ENCODE data around the gene THAP7. TPM values are rescaled to one million over a fixed set of nuclear protein-coding genes. Genes with fewer than 3 reads are reported as not detected.

THAP7 gene
- total and polyA plus RNA-seq, 2 of the 4 experiments (the other 2 are of a cell fraction), result 14.2 to 19.8 TPM

GRCh38 chr22:21031545-21032036 lies 29.7 kb upstream of the THAP7 start:
- Histone ChIP-seq H3K14ac (replicated peaks; ENCODE audit: low read depth, low read length) (no peak overlapping the region), H2AK9ac (replicated peaks; ENCODE audit: low read depth, low read length, poor library complexity) (no peak overlapping the region), H3K4ac (ENCODE audit: low read depth, low read length) (no peak overlapping the region), H4K5ac (ENCODE audit: low read depth, low read length) (no peak overlapping the region), H3K9ac (ENCODE audit: low read depth, low read length) (no peak overlapping the region), H3K36me3 (ENCODE audit: control insufficient read depth, insufficient read depth, low read length) (no peaks in the 10 kb centered on the region), H3K27ac (ENCODE audit: insufficient read depth, low read length) (no peak overlapping the region), H3K27me3 (ENCODE audit: control insufficient read depth, insufficient read depth, low read length) (peaks cover 34% of the 10 kb centered on the region), H4K91ac (ENCODE audit: insufficient read depth, low read depth, low read length) (no peak overlapping the region), H3K4me2 (ENCODE audit: low read depth, low read length) (no peak overlapping the region), H2AK5ac (ENCODE audit: low read depth, low read length) (no peak overlapping the region), H2BK5ac (ENCODE audit: low read depth, low read length, poor library complexity, severe bottlenecking) (no peak overlapping the region), H3K4me3 (ENCODE audit: insufficient read depth, low read depth, low read length) (no peak overlapping the region), H3K9me1 (ENCODE audit: insufficient read depth, low read length) (no peaks in the 10 kb centered on the region), H3K79me1 (ENCODE audit: low read depth in 1 of 2, low read length in 2 of 2) (no peaks in the 10 kb centered on the region), H3K18ac (ENCODE audit: low read depth, low read length) (no peak overlapping the region), H3K23ac (ENCODE audit: low read depth, low read length) (no peak overlapping the region), H2BK20ac (ENCODE audit: low read depth, low read length) (no peak overlapping the region), H3K4me1 (ENCODE audit: control insufficient read depth, insufficient read depth, low read length) (peaks cover 3% of the 10 kb centered on the region; the same call in 1 of the 2 replicates), H2BK15ac (ENCODE audit: low read depth, low read length) (no peak overlapping the region), H3K9me3 (ENCODE audit: control insufficient read depth, insufficient read depth, low read length) (no peaks in the 10 kb centered on the region), H2BK120ac (ENCODE audit: low read depth, low read length) (no peak overlapping the region), H4K8ac (ENCODE audit: low read depth in 2 of 2, low read length in 2 of 2) (no peak overlapping the region), H2AFZ (replicated peaks; ENCODE audit: low read length, poor library complexity) (no peak overlapping the region), H3K56ac (ENCODE audit: extremely low read depth, insufficient read depth, low read length) (no peak overlapping the region), H4K20me1 (ENCODE audit: insufficient read depth, low read length) (no peaks in the 10 kb centered on the region)
- no TSS peak for BruUV-seq (replicated peaks)
- dilution Hi-C loops (cut with HindIII; ENCODE audit: low sequenced_read_pairs, unreplicated experiment) (no loop called here), in situ Hi-C loops (cut with MboI; ENCODE audit: low sequenced_read_pairs) (no loop called here), intact Hi-C loops (cut with micrococcal nuclease) (no loop called here)
- no peak for TF ChIP-seq MXI1 (IDR thresholded peaks at IDR 0.05; ENCODE audit: borderline replicate concordance, low read depth, low read length)
- no peak for TF ChIP-seq NFE2L2 (IDR thresholded peaks at IDR 0.05; ENCODE audit: low read depth, low read length)
- no peak for TF ChIP-seq FOS (IDR thresholded peaks at IDR 0.05; ENCODE audit: low read depth, low read length)
- TF ChIP-seq USF2 (IDR thresholded peaks at IDR 0.05; ENCODE audit: low read depth, low read length), result no peak
- no peak for TF ChIP-seq POLR2A (IDR thresholded peaks at IDR 0.05; ENCODE audit: low read depth, low read length)
- TF ChIP-seq BHLHE40 (IDR thresholded peaks at IDR 0.05; ENCODE audit: low read depth, low read length), result no peak
- no peak for TF ChIP-seq MAFK (IDR thresholded peaks at IDR 0.05; ENCODE audit: low read depth, low read length)
- TF ChIP-seq CEBPB (IDR thresholded peaks at IDR 0.05; ENCODE audit: low read depth, low read length), result no peak
- TF ChIP-seq SMC3 (IDR thresholded peaks at IDR 0.05; ENCODE audit: low read depth, low read length), result no peak
- TF ChIP-seq RCOR1 (IDR thresholded peaks at IDR 0.05; ENCODE audit: insufficient replicate concordance, low read length), result no peak
- TF ChIP-seq CTCF (conservative IDR thresholded peaks at IDR 0.05; ENCODE audit: low read depth, low read length), result no peak
- TF ChIP-seq MAZ (IDR thresholded peaks at IDR 0.05; ENCODE audit: borderline replicate concordance, low read depth, low read length), result no peak
- TF ChIP-seq RAD21 (IDR thresholded peaks at IDR 0.05; ENCODE audit: low read length), result no peak
- no peak for TF ChIP-seq CHD1 (IDR thresholded peaks at IDR 0.05; ENCODE audit: low read depth, low read length)
- ChIA-PET POLR2A (ENCODE audit: unreplicated experiment) (no interaction called here), CTCF (no interaction called here)
- DNase-seq (no peak), ATAC-seq (ENCODE audit: low read depth) (no peak)
- WGBS, 2 experiments (ENCODE audit: extremely low coverage in 2 of 2, insufficient read length in 1 of 2), result 93% methylated on average over 8 of the region's 18 CpGs; no CpG with 5 or more reads in 1 of the 2 experiments
